Mucosa of descending colon (tissue), 3 donors: Measurements from ENCODE around the gene SBK3. TPM values are rescaled to one million over a fixed set of nuclear protein-coding genes. Genes with fewer than 3 reads are reported as not detected.

Experiments
- ATAC-seq: fragments of 200-7000 bp; cut with Tn5 transposase; one replicate; pipeline ENCODE4 v1.9.1; 2020; ENCODE audit warnings: mild to moderate bottlenecking, moderate library complexity
- DNase-seq, 3 donors: peaks; one replicate each; pipeline ENCODE4 v3.0.0-alpha.2; 2020
- H3K36me3 ChIP-seq: fragments of 200-600 bp; one replicate; pipeline ENCODE4 v1.8.0; 2021; ENCODE audit warnings: low read depth, mild to moderate bottlenecking
- H3K4me1 ChIP-seq: fragments of 200-600 bp; one replicate; pipeline ENCODE4 v1.8.0; 2021; ENCODE audit warnings: low read depth, mild to moderate bottlenecking
- H3K4me3 ChIP-seq: fragments of 200-600 bp; one replicate; pipeline ENCODE4 v1.8.0; 2021; ENCODE audit warnings: mild to moderate bottlenecking
- H3K9me3 ChIP-seq: fragments of 200-600 bp; one replicate; pipeline ENCODE4 v1.8.0; 2021; ENCODE audit warnings: mild to moderate bottlenecking
- CTCF ChIP-seq: fragments of 200-600 bp; IDR thresholded peaks from one replicate; pipeline ENCODE4 v1.8.0; 2022; ENCODE audit warnings: antibody characterized with exemption, mild to moderate bottlenecking
- intact Hi-C, 2 donors: fragments of 100-400 bp; cut with DNase I in 1 of 2; cut with micrococcal nuclease in 1 of 2; formaldehyde crosslinking; loops; one replicate each; pipeline versions ENCODE4 v1.11.0 to v1.11.1; 2022; cut with DNase I, micrococcal nuclease
- total RNA-seq, 3 donors: library from RNA; stranded (reverse); fragmentation: NEBNext Ultra II Directional in 2 of 3; extraction: Animal tissue kit (Norgen Biotek cat#: 25700) in 2 of 3; gene quantifications; one replicate each; pipeline versions ENCODE4 v1.2.1 to v1.2.4, GENCODE V29; 2021 to 2023
- donor health status: DM: no; HTN: no; CAD: no; lungs with moderate emphysema.
- donor health status: DM: no; HTN: no; CAD: no.
- donor health status: DM: no; HTN: yes; CAD: no.

SBK3 gene
- total RNA-seq, 3 donors from 2014 or later, result 0.34 to 0.54 TPM; not detected in 1

GRCh38 chr19:55553217-55554182 is 8.2 kb upstream of the SBK3 start:
- ATAC-seq, result no peak

GRCh38 chr19:55552620-55553019 is 7.3 kb upstream of the SBK3 start:
- H3K36me3 ChIP-seq, result no peaks in the 10 kb centered on the region
- TF ChIP-seq CTCF, result no peak
- H3K9me3 ChIP-seq, result no peaks in the 10 kb centered on the region
- intact Hi-C loops, result no loop called here
- ATAC-seq (no peak), DNase-seq (no peak)
- no peak overlapping the region for H3K4me3 ChIP-seq
- H3K4me1 ChIP-seq, result peaks cover 2% of the 10 kb centered on the region

More at GRCh38 chr19:55553217-55554182, 8.2 kb upstream of the SBK3 start:
- no peak for DNase-seq
- H3K9me3 ChIP-seq, result no peaks in the 10 kb centered on the region
- H3K4me3 ChIP-seq, result no peak overlapping the region
- H3K36me3 ChIP-seq, result no peaks in the 10 kb centered on the region
- H3K4me1 ChIP-seq, result peaks cover 2% of the 10 kb centered on the region
- intact Hi-C loops, result no loop called here
- TF ChIP-seq CTCF, result no peak

- Histone ChIP-seq H3K4me1 (peaks cover 2% of the 10 kb centered on the region), H3K36me3 (no peaks in the 10 kb centered on the region), H3K9me3 (no peaks in the 10 kb centered on the region), H3K4me3 (no peak overlapping the region)
- DNase-seq (no peak), ATAC-seq (no peak)
- no peak for TF ChIP-seq CTCF
- intact Hi-C loops, result no loop called here
Measured at GRCh38 chr19:55552206-55552605, 6.9 kb upstream of the SBK3 start.

GRCh38 chr19:55550321-55550650 is 4.9 kb upstream of the SBK3 start:
- Histone ChIP-seq H3K4me1 (peaks cover 2% of the 10 kb centered on the region), H3K36me3 (no peaks in the 10 kb centered on the region), H3K4me3 (no peak overlapping the region), H3K9me3 (no peaks in the 10 kb centered on the region)
- no peak for TF ChIP-seq CTCF
- DNase-seq, result no peak
- intact Hi-C loops, result no loop called here
- no peak for ATAC-seq

GRCh38 chr19:55549500-55550320 is 4.4 kb upstream of the SBK3 start:
- TF ChIP-seq CTCF, result no peak
- intact Hi-C loops, result no loop called here
- H3K4me3 ChIP-seq, result no peak overlapping the region
- peak in 2 of 3 donors; percentile 27 to 50 for DNase-seq
- no peaks in the 10 kb centered on the region for H3K36me3 ChIP-seq
- H3K4me1 ChIP-seq, result peaks cover 2% of the 10 kb centered on the region
- ATAC-seq, result peak; percentile 77
- no peaks in the 10 kb centered on the region for H3K9me3 ChIP-seq
